ENCODE results near the gene ADGRD1.

Gene ADGRD1

DNA sequence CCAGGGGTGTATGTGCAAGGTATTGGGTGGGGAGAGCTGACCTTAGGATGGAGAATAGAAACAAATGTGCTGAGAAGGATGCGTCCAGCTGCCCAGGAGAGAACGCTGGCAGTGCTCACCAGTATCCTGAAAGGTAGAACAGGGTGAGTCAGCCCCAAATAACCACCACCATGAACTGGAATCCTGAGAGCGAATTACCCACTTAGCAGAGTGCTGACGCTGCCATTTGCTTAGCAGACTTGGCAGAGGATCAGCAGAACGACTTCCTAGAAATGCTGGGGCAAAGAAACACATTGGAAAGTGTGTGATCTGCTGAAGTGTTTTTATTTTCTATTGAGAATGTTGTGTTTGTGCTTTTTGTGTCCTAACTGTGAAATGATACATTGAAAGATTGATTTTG is 213.6 kb downstream of the ADGRD1 start:
- no peak overlapping the region for H2AK5ac ChIP-seq (ENCODE audit: low read length, severe bottlenecking)
- H4K8ac ChIP-seq (ENCODE audit: low read length), result no peak overlapping the region
- no peak for DNase-seq
- no peak overlapping the region for H3K4me2 ChIP-seq (ENCODE audit: low read length, poor library complexity, severe bottlenecking)
- H3K9me3 ChIP-seq (ENCODE audit: control insufficient read depth, low read length), result no peaks in the 10 kb centered on the region
- no peak overlapping the region for H3K18ac ChIP-seq (ENCODE audit: low read depth in 1 of 2, low read length in 2 of 2)
- no peaks in the 10 kb centered on the region for H3K79me1 ChIP-seq (replicated peaks; ENCODE audit: low read length, poor library complexity, severe bottlenecking)
- H3K9ac ChIP-seq (ENCODE audit: low read length), result no peak overlapping the region
- no peak overlapping the region for H2BK120ac ChIP-seq (ENCODE audit: low read depth, low read length)
- H4K91ac ChIP-seq (ENCODE audit: low read length), result no peak overlapping the region
- no peaks in the 10 kb centered on the region for H3K4me1 ChIP-seq (ENCODE audit: control insufficient read depth, insufficient read depth, low read depth, low read length)
- no peaks in the 10 kb centered on the region for H3K36me3 ChIP-seq (ENCODE audit: control insufficient read depth in 1 of 2, insufficient read depth in 2 of 2, low read depth in 1 of 2, low read length in 2 of 2)
- H2BK12ac ChIP-seq (ENCODE audit: low read length in 2 of 2), result no peak overlapping the region
- 53% methylated on average over 5 of the region's 5 CpGs for WGBS
- H2AFZ ChIP-seq (ENCODE audit: low read depth, low read length), result no peak overlapping the region
- H3K14ac ChIP-seq (ENCODE audit: low read length in 2 of 2), result no peak overlapping the region
- H3K4me3 ChIP-seq (ENCODE audit: insufficient read depth in 1 of 2, low read depth in 1 of 2, low read length in 2 of 2), result no peak overlapping the region
- H2BK5ac ChIP-seq (ENCODE audit: low read depth, low read length, poor library complexity, severe bottlenecking), result no peak overlapping the region
- peaks cover 0 to 3% of the 10 kb centered on the region in 2 experiments for H3K27me3 ChIP-seq (ENCODE audit: control insufficient read depth in 1 of 2, insufficient read depth in 1 of 2, low read length in 2 of 2)
- no peak overlapping the region for H3K27ac ChIP-seq (ENCODE audit: low read length, poor library complexity, severe bottlenecking)
- no peak overlapping the region for H3K4ac ChIP-seq (ENCODE audit: low read depth in 1 of 2, low read length in 2 of 2)
- no peak overlapping the region for H3K23ac ChIP-seq (ENCODE audit: low read length in 2 of 2)
- H2BK15ac ChIP-seq (ENCODE audit: low read depth, poor library complexity, severe bottlenecking), result no peak overlapping the region

DNA sequence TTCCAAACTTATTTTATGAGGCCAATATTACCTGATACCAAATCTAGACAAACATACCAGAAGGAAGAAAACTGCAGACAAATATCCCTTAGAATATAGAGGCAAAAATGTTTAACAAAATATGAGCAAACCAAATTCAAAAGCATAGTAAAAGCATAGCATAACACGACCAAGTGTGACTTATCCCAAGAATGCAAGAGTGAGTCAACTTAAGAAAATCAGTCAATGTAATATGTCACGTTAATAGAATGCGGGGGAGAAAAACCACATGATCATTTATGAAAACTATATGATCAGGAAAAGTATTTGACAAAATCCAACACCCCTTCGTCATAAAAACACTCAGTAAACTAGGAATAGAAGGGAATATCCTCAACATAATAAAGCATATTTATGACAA is 217.3 kb downstream of the ADGRD1 start:
- H3K14ac ChIP-seq (ENCODE audit: low read length in 2 of 2), result no peak overlapping the region
- no peak overlapping the region for H3K27ac ChIP-seq (ENCODE audit: low read length, poor library complexity, severe bottlenecking)
- no peak overlapping the region for H4K8ac ChIP-seq (ENCODE audit: low read length)
- H3K4me1 ChIP-seq (ENCODE audit: control insufficient read depth, insufficient read depth, low read depth, low read length), result no peaks in the 10 kb centered on the region
- H3K23ac ChIP-seq (ENCODE audit: low read length in 2 of 2), result no peak overlapping the region
- H3K79me1 ChIP-seq (replicated peaks; ENCODE audit: low read length, poor library complexity, severe bottlenecking), result no peaks in the 10 kb centered on the region
- no peak overlapping the region for H3K4ac ChIP-seq (ENCODE audit: low read depth in 1 of 2, low read length in 2 of 2)
- no peak for DNase-seq
- no peak overlapping the region for H3K4me3 ChIP-seq (ENCODE audit: insufficient read depth in 1 of 2, low read depth in 1 of 2, low read length in 2 of 2)
- no peak overlapping the region for H2BK5ac ChIP-seq (ENCODE audit: low read depth, low read length, poor library complexity, severe bottlenecking)
- WGBS, result no CpG with 5 or more reads among the region's 4 CpGs
- H3K4me2 ChIP-seq (ENCODE audit: low read length, poor library complexity, severe bottlenecking), result no peak overlapping the region
- no peak overlapping the region for H2AFZ ChIP-seq (ENCODE audit: low read depth, low read length)
- H2BK120ac ChIP-seq (ENCODE audit: low read depth, low read length), result no peak overlapping the region
- H3K27me3 ChIP-seq (ENCODE audit: control insufficient read depth in 1 of 2, insufficient read depth in 1 of 2, low read length in 2 of 2), result no peaks in the 10 kb centered on the region
- no peak overlapping the region for H3K9ac ChIP-seq (ENCODE audit: low read length)
- H3K36me3 ChIP-seq (ENCODE audit: control insufficient read depth in 1 of 2, insufficient read depth in 2 of 2, low read depth in 1 of 2, low read length in 2 of 2), result no peaks in the 10 kb centered on the region
- H2BK15ac ChIP-seq (ENCODE audit: low read depth, poor library complexity, severe bottlenecking), result no peak overlapping the region
- H2BK12ac ChIP-seq (ENCODE audit: low read length in 2 of 2), result no peak overlapping the region
- H3K9me3 ChIP-seq (ENCODE audit: control insufficient read depth, low read length), result peaks cover 13% of the 10 kb centered on the region
- H2AK5ac ChIP-seq (ENCODE audit: low read length, severe bottlenecking), result no peak overlapping the region
- H3K18ac ChIP-seq (ENCODE audit: low read depth in 1 of 2, low read length in 2 of 2), result no peak overlapping the region
- H4K91ac ChIP-seq (ENCODE audit: low read length), result no peak overlapping the region

DNA sequence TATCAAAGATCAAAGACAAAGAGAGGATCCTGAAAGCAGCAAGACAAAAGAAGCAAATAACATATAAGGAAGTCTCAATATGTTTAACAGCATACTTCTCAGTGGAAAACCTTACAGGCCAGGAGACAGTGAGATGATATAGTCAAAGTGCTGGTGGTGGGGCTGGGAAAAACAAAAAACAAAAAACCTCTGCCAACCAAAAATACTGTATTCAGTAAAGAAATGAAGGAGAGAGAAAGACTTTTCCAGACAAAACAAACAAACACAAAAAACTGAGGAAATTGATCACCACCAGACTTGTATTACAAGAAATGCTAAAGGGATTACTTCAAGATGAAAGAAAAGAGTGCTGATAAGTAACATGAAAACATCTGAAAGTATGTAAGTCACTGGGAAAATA is 221.2 kb downstream of the ADGRD1 start:
- Histone ChIP-seq H3K4ac (ENCODE audit: low read depth in 1 of 2, low read length in 2 of 2) (no peak overlapping the region), H2BK120ac (ENCODE audit: low read depth, low read length) (no peak overlapping the region), H3K27ac (ENCODE audit: low read length, poor library complexity, severe bottlenecking) (no peak overlapping the region), H3K36me3 (ENCODE audit: control insufficient read depth in 1 of 2, insufficient read depth in 2 of 2, low read depth in 1 of 2, low read length in 2 of 2) (no peaks in the 10 kb centered on the region), H2AFZ (ENCODE audit: low read depth, low read length) (no peak overlapping the region), H3K4me3 (ENCODE audit: insufficient read depth in 1 of 2, low read depth in 1 of 2, low read length in 2 of 2) (no peak overlapping the region), H3K4me2 (ENCODE audit: low read length, poor library complexity, severe bottlenecking) (no peak overlapping the region), H4K8ac (ENCODE audit: low read length) (no peak overlapping the region), H2AK5ac (ENCODE audit: low read length, severe bottlenecking) (no peak overlapping the region), H3K23ac (ENCODE audit: low read length in 2 of 2) (no peak overlapping the region), H3K79me1 (replicated peaks; ENCODE audit: low read length, poor library complexity, severe bottlenecking) (no peaks in the 10 kb centered on the region), H2BK5ac (ENCODE audit: low read depth, low read length, poor library complexity, severe bottlenecking) (no peak overlapping the region), H3K9ac (ENCODE audit: low read length) (no peak overlapping the region), H3K9me3 (ENCODE audit: control insufficient read depth, low read length) (peaks cover 13% of the 10 kb centered on the region), H4K91ac (ENCODE audit: low read length) (no peak overlapping the region), H3K18ac (ENCODE audit: low read depth in 1 of 2, low read length in 2 of 2) (no peak overlapping the region), H2BK12ac (ENCODE audit: low read length in 2 of 2) (no peak overlapping the region), H2BK15ac (ENCODE audit: low read depth, poor library complexity, severe bottlenecking) (no peak overlapping the region), H3K4me1 (ENCODE audit: control insufficient read depth, insufficient read depth, low read depth, low read length) (no peaks in the 10 kb centered on the region), H3K14ac (ENCODE audit: low read length in 2 of 2) (no peak overlapping the region), H3K27me3 (ENCODE audit: control insufficient read depth in 1 of 2, insufficient read depth in 1 of 2, low read length in 2 of 2) (no peaks in the 10 kb centered on the region)
- no peak for DNase-seq

DNA sequence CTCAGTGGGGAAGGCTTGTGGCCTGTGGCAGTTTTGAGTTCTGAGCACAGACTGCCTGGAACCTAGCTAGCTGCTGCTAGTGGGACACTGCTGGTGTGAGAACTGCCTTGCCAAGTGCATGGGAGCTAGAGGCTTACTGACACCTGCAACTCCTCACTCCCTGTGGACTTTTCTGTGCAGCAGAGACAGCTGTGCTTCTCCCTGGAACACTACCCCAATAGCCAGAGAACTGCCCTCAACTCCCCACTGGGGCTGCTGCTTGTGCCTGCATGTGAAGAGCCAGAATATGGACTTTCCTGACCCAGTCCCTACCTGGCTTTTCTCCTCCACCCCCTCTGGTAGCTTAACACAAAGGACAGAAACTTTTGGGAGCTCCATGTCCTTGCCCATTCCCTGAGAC is 222.6 kb downstream of the ADGRD1 start:
- H4K8ac ChIP-seq (ENCODE audit: low read length), result no peak overlapping the region
- no peak overlapping the region for H3K4ac ChIP-seq (ENCODE audit: low read depth in 1 of 2, low read length in 2 of 2)
- H3K4me3 ChIP-seq (ENCODE audit: insufficient read depth in 1 of 2, low read depth in 1 of 2, low read length in 2 of 2), result no peak overlapping the region
- H3K4me1 ChIP-seq (ENCODE audit: control insufficient read depth, insufficient read depth, low read depth, low read length), result no peaks in the 10 kb centered on the region
- H3K79me1 ChIP-seq (replicated peaks; ENCODE audit: low read length, poor library complexity, severe bottlenecking), result no peaks in the 10 kb centered on the region
- H2BK15ac ChIP-seq (ENCODE audit: low read depth, poor library complexity, severe bottlenecking), result no peak overlapping the region
- no peak overlapping the region for H3K27ac ChIP-seq (ENCODE audit: low read length, poor library complexity, severe bottlenecking)
- no peak overlapping the region for H3K14ac ChIP-seq (ENCODE audit: low read length in 2 of 2)
- no peak overlapping the region for H3K4me2 ChIP-seq (ENCODE audit: low read length, poor library complexity, severe bottlenecking)
- no peak overlapping the region for H2AK5ac ChIP-seq (ENCODE audit: low read length, severe bottlenecking)
- no peak overlapping the region for H2BK12ac ChIP-seq (ENCODE audit: low read length in 2 of 2)
- no peak overlapping the region for H4K91ac ChIP-seq (ENCODE audit: low read length)
- no peaks in the 10 kb centered on the region for H3K27me3 ChIP-seq (ENCODE audit: control insufficient read depth in 1 of 2, insufficient read depth in 1 of 2, low read length in 2 of 2)
- no peak overlapping the region for H2AFZ ChIP-seq (ENCODE audit: low read depth, low read length)
- no peak overlapping the region for H2BK120ac ChIP-seq (ENCODE audit: low read depth, low read length)
- DNase-seq, result no peak
- no peak overlapping the region for H3K9ac ChIP-seq (ENCODE audit: low read length)
- no peak overlapping the region for H3K23ac ChIP-seq (ENCODE audit: low read length in 2 of 2)
- H2BK5ac ChIP-seq (ENCODE audit: low read depth, low read length, poor library complexity, severe bottlenecking), result no peak overlapping the region
- no peak overlapping the region for H3K18ac ChIP-seq (ENCODE audit: low read depth in 1 of 2, low read length in 2 of 2)
- H3K36me3 ChIP-seq (ENCODE audit: control insufficient read depth in 1 of 2, insufficient read depth in 2 of 2, low read depth in 1 of 2, low read length in 2 of 2), result no peaks in the 10 kb centered on the region
- peaks cover 13% of the 10 kb centered on the region for H3K9me3 ChIP-seq (ENCODE audit: control insufficient read depth, low read length)
